Rectal smooth muscle tissue (tissue), 1 donor: ENCODE measurements around the gene SRA1.

Source experiments
- H3K27ac ChIP-seq: one replicate; pipeline ENCODE4 v1.7.0; 2013; ENCODE audit warnings: low read depth, low read length, inconsistent platforms
- H3K27me3 ChIP-seq: one replicate; pipeline ENCODE4 v1.7.0; 2013; ENCODE audit warnings: low read length; ENCODE audit not compliant: control insufficient read depth, insufficient read depth
- H3K36me3 ChIP-seq: one replicate; pipeline ENCODE4 v1.7.0; 2013; ENCODE audit warnings: low read length; ENCODE audit not compliant: control insufficient read depth, insufficient read depth
- H3K4me1 ChIP-seq: one replicate; pipeline ENCODE4 v1.7.0; 2013; ENCODE audit warnings: low read length; ENCODE audit not compliant: control insufficient read depth, insufficient read depth
- H3K4me3 ChIP-seq: one replicate; pipeline ENCODE4 v1.7.0; 2013; ENCODE audit warnings: low read length
- H3K9ac ChIP-seq: one replicate; pipeline ENCODE4 v1.7.0; 2013; ENCODE audit warnings: low read length

Gene SRA1

DNA sequence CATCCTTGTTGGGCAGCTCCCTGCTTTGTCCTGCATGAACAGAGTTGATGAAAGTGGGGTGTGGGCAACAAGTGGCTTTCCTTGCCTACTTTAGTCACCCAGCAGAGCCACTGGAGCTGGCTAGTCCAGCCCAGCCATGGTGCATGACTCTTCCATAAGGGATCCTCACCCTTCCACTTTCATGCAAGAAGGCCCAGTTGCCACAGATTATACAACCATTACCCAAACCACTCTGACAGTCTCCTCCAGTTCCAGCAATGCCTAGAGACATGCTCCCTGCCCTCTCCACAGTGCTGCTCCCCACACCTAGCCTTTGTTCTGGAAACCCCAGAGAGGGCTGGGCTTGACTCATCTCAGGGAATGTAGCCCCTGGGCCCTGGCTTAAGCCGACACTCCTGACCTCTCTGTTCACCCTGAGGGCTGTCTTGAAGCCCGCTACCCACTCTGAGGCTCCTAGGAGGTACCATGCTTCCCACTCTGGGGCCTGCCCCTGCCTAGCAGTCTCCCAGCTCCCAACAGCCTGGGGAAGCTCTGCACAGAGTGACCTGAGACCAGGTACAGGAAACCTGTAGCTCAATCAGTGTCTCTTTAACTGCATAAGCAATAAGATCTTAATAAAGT is 11.3 kb upstream of the SRA1 start:
- Histone ChIP-seq H3K27ac (no peak overlapping the region), H3K4me1 (peaks cover 14% of the 10 kb centered on the region), H3K9ac (no peak overlapping the region), H3K4me3 (no peak overlapping the region), H3K36me3 (peaks cover 7% of the 10 kb centered on the region), H3K27me3 (no peaks in the 10 kb centered on the region)

DNA sequence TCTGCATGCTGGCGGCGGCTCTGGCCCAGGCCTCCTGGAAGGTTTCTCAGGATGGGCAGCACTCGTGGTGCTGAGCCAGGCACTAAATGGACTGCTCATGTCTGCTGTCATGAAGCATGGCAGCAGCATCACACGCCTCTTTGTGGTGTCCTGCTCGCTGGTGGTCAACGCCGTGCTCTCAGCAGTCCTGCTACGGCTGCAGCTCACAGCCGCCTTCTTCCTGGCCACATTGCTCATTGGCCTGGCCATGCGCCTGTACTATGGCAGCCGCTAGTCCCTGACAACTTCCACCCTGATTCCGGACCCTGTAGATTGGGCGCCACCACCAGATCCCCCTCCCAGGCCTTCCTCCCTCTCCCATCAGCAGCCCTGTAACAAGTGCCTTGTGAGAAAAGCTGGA is 10.6 kb upstream of the SRA1 start:
- Histone ChIP-seq H3K4me1 (peaks cover 19% of the 10 kb centered on the region), H3K27ac (no peak overlapping the region)

DNA sequence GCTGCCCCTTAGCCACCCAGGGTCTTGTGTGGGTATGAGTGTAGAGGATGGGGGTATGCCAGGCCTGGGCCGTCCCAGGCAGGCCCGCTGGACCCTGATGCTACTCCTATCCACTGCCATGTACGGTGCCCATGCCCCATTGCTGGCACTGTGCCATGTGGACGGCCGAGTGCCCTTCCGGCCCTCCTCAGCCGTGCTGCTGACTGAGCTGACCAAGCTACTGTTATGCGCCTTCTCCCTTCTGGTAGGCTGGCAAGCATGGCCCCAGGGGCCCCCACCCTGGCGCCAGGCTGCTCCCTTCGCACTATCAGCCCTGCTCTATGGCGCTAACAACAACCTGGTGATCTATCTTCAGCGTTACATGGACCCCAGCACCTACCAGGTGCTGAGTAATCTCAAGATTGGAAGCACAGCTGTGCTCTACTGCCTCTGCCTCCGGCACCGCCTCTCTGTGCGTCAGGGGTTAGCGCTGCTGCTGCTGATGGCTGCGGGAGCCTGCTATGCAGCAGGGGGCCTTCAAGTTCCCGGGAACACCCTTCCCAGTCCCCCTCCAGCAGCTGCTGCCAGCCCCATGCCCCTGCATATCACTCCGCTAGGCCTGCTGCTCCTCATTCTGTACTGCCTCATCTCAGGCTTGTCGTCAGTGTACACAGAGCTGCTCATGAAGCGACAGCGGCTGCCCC is 10.0 kb upstream of the SRA1 start:
- Histone ChIP-seq H3K9ac (no peak overlapping the region), H3K36me3 (peaks cover 7% of the 10 kb centered on the region), H3K4me1 (peaks cover 19% of the 10 kb centered on the region), H3K27me3 (no peaks in the 10 kb centered on the region), H3K4me3 (no peak overlapping the region), H3K27ac (no peak overlapping the region)

More for the DNA sequence above, 10.6 kb upstream of the SRA1 start:
- Histone ChIP-seq H3K4me3 (no peak overlapping the region), H3K9ac (no peak overlapping the region), H3K27me3 (no peaks in the 10 kb centered on the region), H3K36me3 (peaks cover 7% of the 10 kb centered on the region)

DNA sequence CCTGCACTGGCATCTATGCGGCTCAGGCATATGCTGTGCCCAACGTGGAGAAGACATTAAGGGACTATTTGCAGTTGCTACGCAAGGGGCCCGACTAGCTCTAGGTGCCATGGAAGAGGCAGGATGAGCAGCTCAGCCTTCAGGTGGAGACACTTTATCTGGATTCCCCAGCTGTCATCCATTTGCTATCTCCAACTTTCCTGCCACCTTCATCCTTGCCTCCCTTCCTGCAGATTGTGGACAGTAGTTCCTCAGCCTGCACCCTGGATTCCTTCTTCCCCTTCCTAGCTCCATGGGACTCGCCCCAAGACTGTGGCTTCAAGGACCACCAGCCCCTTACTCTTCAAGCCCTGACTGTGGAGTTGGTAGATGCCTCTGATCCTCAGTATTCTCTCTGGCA is 9.4 kb upstream of the SRA1 start:
- no peak overlapping the region for H3K4me3 ChIP-seq
- H3K9ac ChIP-seq, result no peak overlapping the region
- H3K27ac ChIP-seq, result no peak overlapping the region
- H3K27me3 ChIP-seq, result no peaks in the 10 kb centered on the region
- H3K36me3 ChIP-seq, result peaks cover 7% of the 10 kb centered on the region
- peaks cover 19% of the 10 kb centered on the region for H3K4me1 ChIP-seq

DNA sequence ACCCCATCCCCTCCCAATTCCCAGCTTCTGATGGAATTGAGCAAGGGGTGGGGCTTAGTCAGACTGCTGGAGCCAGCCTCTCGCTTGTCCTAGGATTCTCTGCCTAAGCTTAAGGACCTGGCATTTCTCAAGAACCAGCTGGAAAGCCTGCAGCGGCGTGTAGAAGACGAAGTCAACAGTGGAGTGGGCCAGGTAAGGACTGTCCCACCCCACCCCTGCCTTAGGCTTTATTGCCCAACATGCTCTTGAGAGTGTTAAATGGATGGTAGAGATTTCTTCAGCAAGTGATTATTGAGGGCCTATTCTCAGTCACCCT is 8.5 kb upstream of the SRA1 start:
- no peak overlapping the region for H3K9ac ChIP-seq
- peaks cover 19% of the 10 kb centered on the region for H3K4me1 ChIP-seq
- peak overlapping the region; percentile 83 for H3K4me3 ChIP-seq
- no peaks in the 10 kb centered on the region for H3K27me3 ChIP-seq
- H3K27ac ChIP-seq, result no peak overlapping the region
- peaks cover 9% of the 10 kb centered on the region for H3K36me3 ChIP-seq

DNA sequence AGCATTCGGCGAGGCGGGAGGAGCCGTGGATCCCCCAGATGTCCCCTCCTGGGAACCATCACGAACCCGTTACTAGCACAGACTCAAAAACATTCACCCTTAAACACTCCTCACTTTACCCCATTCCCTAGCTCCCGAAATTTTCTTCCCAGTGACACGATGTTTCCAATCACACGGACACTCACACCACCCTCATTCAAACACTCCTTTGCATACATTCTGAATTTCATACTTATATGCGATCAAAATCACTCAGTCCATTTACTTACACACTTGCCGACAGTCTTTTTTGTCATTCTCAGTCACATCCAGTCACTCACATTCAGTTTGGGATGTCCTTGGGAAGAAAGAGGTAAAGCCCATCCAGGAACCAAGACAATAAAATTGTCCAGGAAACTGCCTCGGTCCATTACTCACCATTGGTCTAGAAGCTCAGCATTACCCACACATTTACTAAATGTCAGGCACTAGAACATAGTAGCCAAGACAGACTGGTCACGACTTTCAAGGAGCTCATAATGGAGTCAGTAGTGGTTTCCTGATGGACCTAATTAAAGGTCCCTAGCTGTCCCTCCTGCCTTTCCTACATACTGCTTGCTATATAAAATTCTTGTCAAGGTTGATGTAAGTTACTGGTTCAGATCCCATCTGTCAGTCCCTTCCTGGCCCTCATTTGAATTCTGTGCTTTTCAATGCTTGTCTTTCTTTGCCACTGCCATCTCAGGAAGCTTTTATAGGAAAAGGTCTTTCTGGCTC is 7.9 kb upstream of the SRA1 start:
- peaks cover 9% of the 10 kb centered on the region for H3K36me3 ChIP-seq
- peak overlapping the region; percentile 83 for H3K4me3 ChIP-seq
- H3K4me1 ChIP-seq, result peaks cover 19% of the 10 kb centered on the region
- H3K9ac ChIP-seq, result peak overlapping the region; percentile 79
- H3K27me3 ChIP-seq, result no peaks in the 10 kb centered on the region
- H3K27ac ChIP-seq, result peak overlapping the region; percentile 93

DNA sequence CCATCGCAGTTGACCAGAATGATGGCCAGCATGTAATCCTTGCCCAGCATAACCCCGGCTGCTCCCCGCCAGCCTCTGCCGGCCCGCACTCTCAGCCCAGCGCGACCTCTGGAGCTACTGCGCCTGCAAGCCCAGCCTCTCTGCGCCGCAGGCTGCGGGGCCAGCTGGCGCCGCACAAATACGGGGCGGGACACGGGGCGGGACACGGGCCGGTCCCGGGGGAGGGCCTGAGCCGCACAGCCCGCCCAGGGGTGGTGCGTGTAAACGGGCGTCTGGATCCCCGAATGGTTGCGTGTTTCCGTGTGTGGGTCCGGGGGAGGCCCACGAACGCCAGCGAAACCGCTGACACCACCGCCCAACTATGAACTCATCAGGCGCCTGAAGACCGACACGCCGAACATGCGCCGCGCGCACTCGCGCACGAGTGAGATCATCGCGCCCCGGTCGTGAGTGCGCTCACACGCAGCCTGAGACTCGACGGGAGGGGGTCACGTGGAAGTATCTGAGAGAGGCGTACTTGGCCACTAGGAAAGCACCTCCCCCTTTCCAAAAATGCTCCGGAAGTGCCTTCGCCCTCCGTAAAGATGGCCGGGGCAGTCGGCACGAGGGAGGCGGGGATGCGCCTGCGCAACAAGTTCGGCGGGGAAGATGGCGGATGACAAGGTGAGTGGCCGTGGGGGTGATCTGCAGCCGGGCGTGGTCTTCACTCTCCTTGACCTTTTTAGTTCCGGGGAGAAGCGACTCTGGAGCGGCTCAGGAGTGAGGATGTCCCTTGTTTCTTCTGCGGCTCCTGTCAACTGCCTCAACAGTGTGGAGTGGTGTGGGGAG is 7.1 kb upstream of the SRA1 start, which contains the start of the genes APBB3 and SLC35A4:
TSS of gene APBB3 (minus strand) at position 403 of the 828 bp plus-strand sequence. CDS start at position 50, 353 bp downstream.
TSS of gene SLC35A4 (plus strand) at position 633 of the 828 bp plus-strand sequence. CDS start 2,342 bp downstream, outside the sequence.
- Histone ChIP-seq H3K36me3 (peaks cover 9% of the 10 kb centered on the region), H3K4me1 (peaks cover 19% of the 10 kb centered on the region), H3K9ac (peak within 1 kb of the TSS; percentile 79), H3K4me3 (peak within 1 kb of the TSS; percentile 83), H3K27me3 (no peaks in the 10 kb centered on the region), H3K27ac (peak within 1 kb of the TSS; percentile 93)

DNA sequence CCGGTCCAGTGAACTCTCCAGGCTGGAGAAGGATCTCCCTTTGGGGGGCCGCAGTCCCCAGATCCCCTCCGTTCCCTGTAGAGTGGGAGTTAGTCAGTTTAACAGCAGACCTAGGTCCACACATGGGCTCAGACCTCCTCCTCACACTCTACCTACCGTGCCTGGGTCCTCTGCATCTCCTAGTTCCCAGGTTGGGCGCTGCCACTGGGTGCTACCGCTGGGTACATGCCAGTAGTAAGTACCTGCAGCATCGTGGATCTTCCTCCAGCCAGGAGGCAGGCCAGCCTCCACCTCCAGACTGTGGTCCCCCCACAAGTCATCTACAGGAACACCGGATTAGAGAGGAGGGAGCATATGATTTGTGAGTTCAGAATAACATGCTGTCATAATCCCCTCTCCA is 6.3 kb upstream of the SRA1 start:
- H3K36me3 ChIP-seq, result peaks cover 13% of the 10 kb centered on the region
- H3K27me3 ChIP-seq, result no peaks in the 10 kb centered on the region
- H3K4me1 ChIP-seq, result peaks cover 19% of the 10 kb centered on the region
- peak overlapping the region; percentile 83 for H3K4me3 ChIP-seq
- peak overlapping the region; percentile 93 for H3K27ac ChIP-seq
- peak overlapping the region; percentile 75 for H3K9ac ChIP-seq

DNA sequence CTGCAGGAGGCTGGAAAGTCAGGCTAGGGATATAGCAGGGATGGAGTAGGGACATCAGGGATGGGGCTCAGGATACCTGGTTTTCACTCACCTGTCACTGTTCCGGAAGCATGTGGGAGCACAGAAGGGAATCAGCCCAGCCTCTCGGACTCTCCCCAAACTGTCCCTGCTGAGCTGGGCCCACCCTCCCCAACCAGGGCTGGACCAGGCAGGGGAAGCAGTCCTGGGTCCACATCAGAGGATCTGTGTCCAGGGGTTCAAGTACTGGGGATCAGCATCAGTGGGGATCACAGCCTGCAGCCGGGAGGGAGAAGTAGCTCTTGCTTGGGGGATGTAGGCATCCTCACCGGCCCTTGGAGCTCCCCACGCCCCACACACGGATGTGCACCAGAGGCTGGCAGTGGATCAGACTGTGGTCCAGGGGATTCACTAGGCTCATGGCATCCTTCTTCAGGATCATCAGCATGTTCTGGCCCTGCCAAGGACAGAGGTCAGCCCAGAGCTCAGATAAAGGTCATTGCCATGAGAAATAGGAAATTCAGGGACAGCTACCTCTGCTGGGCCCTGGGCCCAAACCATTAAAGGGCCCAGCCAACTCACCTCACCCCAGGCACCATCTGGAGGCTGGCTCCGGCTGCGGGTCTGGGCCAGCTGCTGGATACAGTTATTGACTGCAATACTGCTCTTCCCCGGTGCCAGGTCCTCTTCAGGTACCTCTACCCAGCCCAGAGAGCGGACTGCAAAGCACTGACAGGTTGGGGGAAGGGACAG is 4.7 kb upstream of the SRA1 start:
- peaks cover 10% of the 10 kb centered on the region for H3K36me3 ChIP-seq
- no peak overlapping the region for H3K27ac ChIP-seq
- no peaks in the 10 kb centered on the region for H3K27me3 ChIP-seq
- no peak overlapping the region for H3K4me3 ChIP-seq
- H3K4me1 ChIP-seq, result peaks cover 24% of the 10 kb centered on the region
- no peak overlapping the region for H3K9ac ChIP-seq

DNA sequence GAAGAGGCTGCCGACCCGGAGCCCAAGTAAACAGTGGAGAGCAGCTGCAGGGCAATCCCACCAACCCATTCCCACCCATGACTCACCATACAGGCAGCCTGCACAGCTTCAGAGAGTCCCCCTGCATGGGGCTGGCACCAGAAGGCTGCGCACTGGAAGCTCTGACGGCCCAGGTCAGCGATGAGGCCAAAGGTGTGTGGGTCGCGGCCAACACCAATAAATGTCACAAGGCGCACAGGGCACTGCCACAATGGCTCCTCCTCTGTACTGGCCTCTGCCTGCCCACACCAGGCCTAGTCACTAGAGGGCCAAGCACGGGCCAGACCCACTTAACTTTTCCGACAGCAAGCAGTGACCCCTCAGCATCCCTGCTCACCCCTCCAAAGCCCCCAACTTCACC is 3.0 kb upstream of the SRA1 start:
- no peaks in the 10 kb centered on the region for H3K27me3 ChIP-seq
- H3K27ac ChIP-seq, result no peak overlapping the region
- peaks cover 6% of the 10 kb centered on the region for H3K36me3 ChIP-seq
- H3K4me3 ChIP-seq, result no peak overlapping the region
- no peak overlapping the region for H3K9ac ChIP-seq
- peaks cover 21% of the 10 kb centered on the region for H3K4me1 ChIP-seq

DNA sequence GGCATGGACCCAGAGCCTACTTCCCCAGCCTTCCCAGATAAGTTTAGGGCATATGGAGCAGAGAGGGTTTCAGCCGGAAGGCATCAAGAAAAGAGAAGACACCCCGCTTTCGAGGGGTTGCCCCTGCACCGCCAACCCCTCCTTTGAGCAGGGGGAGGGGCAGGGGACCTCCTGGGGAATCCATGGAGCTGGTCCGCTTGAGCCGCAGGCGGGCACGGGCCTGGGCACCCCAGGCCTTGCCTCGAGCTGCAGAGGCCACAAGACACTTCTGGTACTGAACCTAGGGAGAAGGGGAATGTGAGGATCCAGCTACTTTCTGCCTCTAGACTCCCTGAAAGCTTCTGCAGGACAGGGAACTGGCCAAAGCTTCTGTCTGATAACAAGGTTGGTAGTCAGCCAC is 1.3 kb upstream of the SRA1 start:
- no peak overlapping the region for H3K27ac ChIP-seq
- H3K4me3 ChIP-seq, result no peak overlapping the region
- no peaks in the 10 kb centered on the region for H3K27me3 ChIP-seq
- no peak overlapping the region for H3K9ac ChIP-seq
- peaks cover 16% of the 10 kb centered on the region for H3K4me1 ChIP-seq
- peaks cover 6% of the 10 kb centered on the region for H3K36me3 ChIP-seq
